ENCODE measurements around the gene NDUFV1.
"Not testable (repeated sequence)": the region's sequence is repeated elsewhere in the genome, so short reads cannot be mapped to it uniquely, and the experiment has no call there.

Gene NDUFV1

DNA sequence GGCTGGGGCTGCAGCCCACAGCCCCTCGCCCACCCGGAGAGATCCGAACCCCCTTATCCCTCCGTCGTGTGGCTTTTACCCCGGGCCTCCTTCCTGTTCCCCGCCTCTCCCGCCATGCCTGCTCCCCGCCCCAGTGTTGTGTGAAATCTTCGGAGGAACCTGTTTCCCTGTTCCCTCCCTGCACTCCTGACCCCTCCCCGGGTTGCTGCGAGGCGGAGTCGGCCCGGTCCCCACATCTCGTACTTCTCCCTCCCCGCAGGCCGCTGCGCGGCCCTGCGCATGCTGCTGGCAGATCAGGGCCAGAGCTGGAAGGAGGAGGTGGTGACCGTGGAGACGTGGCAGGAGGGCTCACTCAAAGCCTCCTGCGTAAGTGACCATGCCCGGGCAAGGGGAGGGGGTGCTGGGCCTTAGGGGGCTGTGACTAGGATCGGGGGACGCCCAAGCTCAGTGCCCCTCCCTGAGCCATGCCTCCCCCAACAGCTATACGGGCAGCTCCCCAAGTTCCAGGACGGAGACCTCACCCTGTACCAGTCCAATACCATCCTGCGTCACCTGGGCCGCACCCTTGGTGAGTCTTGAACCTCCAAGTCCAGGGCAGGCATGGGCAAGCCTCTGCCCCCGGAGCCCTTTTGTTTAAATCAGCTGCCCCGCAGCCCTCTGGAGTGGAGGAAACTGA, 22.4 kb upstream of the NDUFV1 start:
- TF ChIP-seq, protein P1, sequence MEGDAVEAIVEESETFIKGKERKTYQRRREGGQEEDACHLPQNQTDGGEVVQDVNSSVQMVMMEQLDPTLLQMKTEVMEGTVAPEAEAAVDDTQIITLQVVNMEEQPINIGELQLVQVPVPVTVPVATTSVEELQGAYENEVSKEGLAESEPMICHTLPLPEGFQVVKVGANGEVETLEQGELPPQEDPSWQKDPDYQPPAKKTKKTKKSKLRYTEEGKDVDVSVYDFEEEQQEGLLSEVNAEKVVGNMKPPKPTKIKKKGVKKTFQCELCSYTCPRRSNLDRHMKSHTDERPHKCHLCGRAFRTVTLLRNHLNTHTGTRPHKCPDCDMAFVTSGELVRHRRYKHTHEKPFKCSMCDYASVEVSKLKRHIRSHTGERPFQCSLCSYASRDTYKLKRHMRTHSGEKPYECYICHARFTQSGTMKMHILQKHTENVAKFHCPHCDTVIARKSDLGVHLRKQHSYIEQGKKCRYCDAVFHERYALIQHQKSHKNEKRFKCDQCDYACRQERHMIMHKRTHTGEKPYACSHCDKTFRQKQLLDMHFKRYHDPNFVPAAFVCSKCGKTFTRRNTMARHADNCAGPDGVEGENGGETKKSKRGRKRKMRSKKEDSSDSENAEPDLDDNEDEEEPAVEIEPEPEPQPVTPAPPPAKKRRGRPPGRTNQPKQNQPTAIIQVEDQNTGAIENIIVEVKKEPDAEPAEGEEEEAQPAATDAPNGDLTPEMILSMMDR (IDR thresholded peaks at IDR 0.05; ENCODE audit: insufficient read depth, low read length, poor library complexity, severe bottlenecking): no peak
- no peaks in the 10 kb centered on the region for H3K27me3 ChIP-seq (replicated peaks; ENCODE audit: control insufficient read depth, insufficient read depth, low read length)
- H3K4me3 ChIP-seq (replicated peaks; ENCODE audit: low read depth, low read length): peak overlapping the region; percentile 84
- DNase-seq (ENCODE audit: extremely low read depth, insufficient read length): peak; percentile 71
- H3K36me3 ChIP-seq (ENCODE audit: control insufficient read depth, insufficient read depth, low read length): peaks cover 10% of the 10 kb centered on the region

DNA sequence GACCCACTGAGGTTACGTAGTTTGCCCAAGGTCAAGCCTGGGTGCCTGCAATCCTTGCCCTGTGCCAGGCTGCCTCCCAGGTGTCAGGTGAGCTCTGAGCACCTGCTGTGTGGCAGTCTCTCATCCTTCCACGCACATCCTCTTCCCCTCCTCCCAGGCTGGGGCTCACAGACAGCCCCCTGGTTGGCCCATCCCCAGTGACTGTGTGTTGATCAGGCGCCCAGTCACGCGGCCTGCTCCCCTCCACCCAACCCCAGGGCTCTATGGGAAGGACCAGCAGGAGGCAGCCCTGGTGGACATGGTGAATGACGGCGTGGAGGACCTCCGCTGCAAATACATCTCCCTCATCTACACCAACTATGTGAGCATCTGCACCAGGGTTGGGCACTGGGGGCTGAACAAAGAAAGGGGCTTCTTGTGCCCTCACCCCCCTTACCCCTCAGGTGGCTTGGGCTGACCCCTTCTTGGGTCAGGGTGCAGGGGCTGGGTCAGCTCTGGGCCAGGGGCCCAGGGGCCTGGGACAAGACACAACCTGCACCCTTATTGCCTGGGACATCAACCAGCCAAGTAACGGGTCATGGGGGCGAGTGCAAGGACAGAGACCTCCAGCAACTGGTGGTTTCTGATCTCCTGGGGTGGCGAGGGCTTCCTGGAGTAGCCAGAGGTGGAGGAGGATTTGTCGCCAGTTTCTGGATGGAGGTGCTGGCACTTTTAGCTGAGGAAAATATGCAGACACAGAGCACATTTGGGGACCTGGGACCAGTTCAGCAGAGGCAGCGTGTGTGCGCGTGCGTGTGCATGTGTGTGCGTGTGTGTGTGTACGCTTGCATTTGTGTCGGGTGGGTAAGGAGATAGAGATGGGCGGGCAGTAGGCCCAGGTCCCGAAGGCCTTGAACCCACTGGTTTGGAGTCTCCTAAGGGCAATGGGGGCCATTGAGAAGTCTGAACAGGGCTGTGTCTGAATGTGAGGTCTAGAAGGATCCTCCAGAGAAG, 21.6 kb upstream of the NDUFV1 start:
- peak overlapping the region; percentile 84 for H3K4me3 ChIP-seq (replicated peaks; ENCODE audit: low read depth, low read length)
- TF ChIP-seq, protein P1 (IDR thresholded peaks at IDR 0.05; ENCODE audit: insufficient read depth, low read length, poor library complexity, severe bottlenecking): no peak
- no peaks in the 10 kb centered on the region for H3K27me3 ChIP-seq (replicated peaks; ENCODE audit: control insufficient read depth, insufficient read depth, low read length)
- DNase-seq (ENCODE audit: extremely low read depth, insufficient read length): no peak
- H3K36me3 ChIP-seq (ENCODE audit: control insufficient read depth, insufficient read depth, low read length): peaks cover 10% of the 10 kb centered on the region

DNA sequence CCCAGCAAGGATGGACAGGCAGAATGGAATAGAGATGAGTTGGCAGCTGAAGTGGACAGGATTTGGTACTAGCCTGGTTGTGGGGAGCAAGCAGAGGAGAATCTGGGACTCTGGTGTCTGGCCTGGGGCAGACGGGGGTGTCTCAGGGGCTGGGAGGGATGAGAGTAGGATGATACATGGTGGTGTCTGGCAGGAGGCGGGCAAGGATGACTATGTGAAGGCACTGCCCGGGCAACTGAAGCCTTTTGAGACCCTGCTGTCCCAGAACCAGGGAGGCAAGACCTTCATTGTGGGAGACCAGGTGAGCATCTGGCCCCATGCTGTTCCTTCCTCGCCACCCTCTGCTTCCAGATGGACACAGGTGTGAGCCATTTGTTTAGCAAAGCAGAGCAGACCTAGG, 20.8 kb upstream of the NDUFV1 start:
- H3K27me3 ChIP-seq (replicated peaks; ENCODE audit: control insufficient read depth, insufficient read depth, low read length): no peaks in the 10 kb centered on the region
- no peak for DNase-seq (ENCODE audit: extremely low read depth, insufficient read length)
- TF ChIP-seq, protein P1 (IDR thresholded peaks at IDR 0.05; ENCODE audit: insufficient read depth, low read length, poor library complexity, severe bottlenecking): no peak
- no peak overlapping the region for H3K4me3 ChIP-seq (replicated peaks; ENCODE audit: low read depth, low read length)
- H3K36me3 ChIP-seq (ENCODE audit: control insufficient read depth, insufficient read depth, low read length): peaks cover 10% of the 10 kb centered on the region

DNA sequence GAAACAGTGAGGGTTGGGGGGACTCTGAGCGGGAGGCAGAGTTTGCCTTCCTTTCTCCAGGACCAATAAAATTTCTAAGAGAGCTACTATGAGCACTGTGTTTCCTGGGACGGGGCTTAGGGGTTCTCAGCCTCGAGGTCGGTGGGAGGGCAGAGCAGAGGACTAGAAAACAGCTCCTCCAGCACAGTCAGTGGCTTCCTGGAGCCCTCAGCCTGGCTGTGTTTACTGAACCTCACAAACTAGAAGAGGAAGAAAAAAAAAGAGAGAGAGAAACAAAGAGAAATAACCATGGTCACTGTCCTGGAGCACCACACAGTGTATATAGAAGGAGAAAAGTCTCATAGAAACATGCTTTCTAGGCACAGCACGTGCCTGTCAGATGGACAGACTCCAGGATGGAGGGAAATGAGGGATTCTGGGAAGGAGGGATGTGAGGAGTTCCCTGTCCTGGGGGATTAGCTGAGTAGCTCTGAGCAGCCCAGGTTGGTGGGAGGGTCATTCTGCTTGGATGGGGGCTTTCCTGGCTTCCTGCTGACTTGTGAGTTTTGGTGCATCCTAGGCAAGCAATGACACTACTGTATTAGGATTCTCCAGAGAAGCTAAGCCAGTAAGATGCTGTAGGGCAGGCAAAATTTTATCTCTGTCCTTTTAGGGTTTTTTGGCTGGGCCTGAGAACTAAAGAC, 20.0 kb upstream of the NDUFV1 start:
- Histone ChIP-seq H3K36me3 (ENCODE audit: control insufficient read depth, insufficient read depth, low read length) (peaks cover 10% of the 10 kb centered on the region), H3K4me3 (replicated peaks; ENCODE audit: low read depth, low read length) (no peak overlapping the region), H3K27me3 (replicated peaks; ENCODE audit: control insufficient read depth, insufficient read depth, low read length) (no peaks in the 10 kb centered on the region)
- TF ChIP-seq, protein P1 (IDR thresholded peaks at IDR 0.05; ENCODE audit: insufficient read depth, low read length, poor library complexity, severe bottlenecking): no peak
- no peak for DNase-seq (ENCODE audit: extremely low read depth, insufficient read length)

DNA sequence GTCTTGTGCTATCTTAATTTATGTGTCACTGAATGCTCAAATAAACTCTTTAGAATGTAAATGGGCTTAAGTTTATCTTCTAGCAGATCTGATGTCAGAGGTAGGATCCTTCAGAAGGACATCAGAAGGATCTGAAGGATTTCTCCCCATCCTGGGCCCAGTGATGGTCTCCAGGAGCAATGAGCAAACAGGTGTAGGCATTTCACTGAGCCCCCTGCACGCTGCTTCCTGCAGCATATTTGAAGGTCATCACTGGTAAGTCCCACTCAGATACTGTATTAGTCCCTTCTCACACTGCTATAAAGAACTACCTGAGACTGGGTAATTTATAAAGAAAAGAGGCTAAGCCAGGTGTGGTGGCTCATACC, 18.6 kb upstream of the NDUFV1 start:
- Histone ChIP-seq H3K4me3 (replicated peaks; ENCODE audit: low read depth, low read length) (no peak overlapping the region; the same call in 1 of the 2 replicates), H3K36me3 (ENCODE audit: control insufficient read depth, insufficient read depth, low read length) (peaks cover 10% of the 10 kb centered on the region), H3K27me3 (replicated peaks; ENCODE audit: control insufficient read depth, insufficient read depth, low read length) (no peaks in the 10 kb centered on the region)
- no peak for DNase-seq (ENCODE audit: extremely low read depth, insufficient read length)
- TF ChIP-seq, protein P1 (IDR thresholded peaks at IDR 0.05; ENCODE audit: insufficient read depth, low read length, poor library complexity, severe bottlenecking): no peak

DNA sequence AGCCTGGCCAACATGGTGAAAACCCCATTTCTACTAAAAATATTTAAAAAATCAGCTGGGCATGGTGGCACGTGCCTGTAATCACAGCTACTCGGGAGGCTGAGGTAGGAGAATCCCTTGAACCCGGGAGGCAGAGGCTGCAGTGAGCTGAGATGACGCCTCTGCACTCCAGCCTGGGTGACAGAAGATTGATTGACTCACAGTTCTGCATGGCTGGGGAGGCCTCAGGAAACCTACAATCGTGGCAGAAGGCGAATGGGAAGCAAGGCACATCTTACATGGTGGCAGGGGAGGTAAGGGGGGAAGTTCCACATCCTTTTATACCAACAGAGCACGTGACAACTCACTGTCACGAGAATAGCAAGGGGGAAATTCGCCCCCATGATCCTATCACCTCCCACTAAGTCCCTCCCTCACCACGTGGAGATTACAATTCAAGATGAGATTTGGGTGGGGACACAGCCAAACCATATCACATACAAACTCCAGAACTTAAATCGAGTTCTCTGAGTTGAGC, 17.8 kb upstream of the NDUFV1 start:
- H3K36me3 ChIP-seq (ENCODE audit: control insufficient read depth, insufficient read depth, low read length): peaks cover 10% of the 10 kb centered on the region
- not testable (repeated sequence) for H3K4me3 ChIP-seq (replicated peaks; ENCODE audit: low read depth, low read length); H3K27me3 ChIP-seq (replicated peaks; ENCODE audit: control insufficient read depth, insufficient read depth, low read length); DNase-seq (ENCODE audit: extremely low read depth, insufficient read length)
